Activated T-helper 9 cell treated with anti-CD3 and anti-CD28 coated beads, Interleukin-2, amount 50 U/mL, for 16 hours (primary cell): ENCODE results near the gene SPAG16.
"Not testable (repeated sequence)": the region's sequence is repeated elsewhere in the genome, so short reads cannot be mapped to it uniquely, and the experiment has no call there.

Source experiments
- DNase-seq: peaks from one replicate; pipeline ENCODE4 v3.0.0-alpha.2; 2020; ENCODE audit warnings: low read depth

SPAG16 gene

DNA sequence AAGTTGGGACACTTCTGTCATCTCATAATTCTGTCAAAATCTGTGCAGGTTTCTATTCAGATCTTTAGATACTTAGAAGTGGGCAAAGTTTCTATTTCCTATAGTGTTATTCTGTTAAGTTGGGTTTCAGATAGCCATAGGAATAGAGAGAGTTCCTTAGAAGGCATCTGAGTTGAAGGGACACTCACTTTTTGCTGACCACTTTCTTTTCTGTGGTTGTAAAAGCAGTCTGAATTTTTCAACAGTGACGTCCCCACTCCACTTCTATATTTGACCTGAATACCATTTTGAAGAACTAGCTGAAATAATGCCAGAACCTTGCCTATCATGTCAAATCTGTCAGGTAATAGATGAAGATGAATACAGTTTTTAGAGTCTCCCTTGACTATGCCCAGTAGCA lies 267.3 kb downstream of the SPAG16 start:
- no peak for DNase-seq

DNA sequence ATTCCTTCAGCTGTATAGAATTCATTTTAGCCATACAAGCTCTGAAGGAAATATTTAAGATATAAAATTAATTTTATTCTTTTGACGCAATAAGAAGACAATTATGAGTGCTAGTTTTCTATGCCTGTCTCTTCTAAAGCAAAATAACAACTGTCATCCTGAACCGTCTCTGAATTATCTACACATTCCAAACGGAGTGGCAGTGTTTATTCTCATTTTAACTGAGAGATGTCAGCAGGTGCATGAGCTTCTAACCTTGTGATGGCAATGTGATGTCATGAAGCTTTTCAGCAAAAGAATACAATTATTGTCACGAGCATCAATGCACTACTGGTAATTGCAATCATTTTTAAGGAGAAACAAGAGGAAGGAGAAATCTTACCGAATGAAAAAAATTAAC lies 274.8 kb downstream of the SPAG16 start:
- no peak for DNase-seq

DNA sequence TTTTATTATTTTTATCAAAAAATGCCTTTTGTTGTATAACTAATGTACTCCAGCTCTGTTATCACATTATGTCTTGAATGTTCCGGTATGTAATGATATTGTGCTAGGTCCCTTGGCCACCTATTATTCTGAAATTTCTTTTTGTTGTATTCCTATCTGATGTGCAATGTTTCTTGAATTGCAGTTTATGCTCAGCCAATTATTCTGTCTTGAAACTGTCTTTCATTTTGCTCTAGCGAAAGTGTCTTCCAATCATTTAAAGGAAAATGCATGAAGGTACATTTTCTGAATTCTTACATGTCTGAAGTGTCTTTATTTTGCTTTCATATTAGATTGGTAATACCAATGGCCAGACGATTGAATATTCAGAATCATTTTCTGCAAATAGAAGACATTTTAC lies 277.5 kb downstream of the SPAG16 start:
- DNase-seq: no peak

DNA sequence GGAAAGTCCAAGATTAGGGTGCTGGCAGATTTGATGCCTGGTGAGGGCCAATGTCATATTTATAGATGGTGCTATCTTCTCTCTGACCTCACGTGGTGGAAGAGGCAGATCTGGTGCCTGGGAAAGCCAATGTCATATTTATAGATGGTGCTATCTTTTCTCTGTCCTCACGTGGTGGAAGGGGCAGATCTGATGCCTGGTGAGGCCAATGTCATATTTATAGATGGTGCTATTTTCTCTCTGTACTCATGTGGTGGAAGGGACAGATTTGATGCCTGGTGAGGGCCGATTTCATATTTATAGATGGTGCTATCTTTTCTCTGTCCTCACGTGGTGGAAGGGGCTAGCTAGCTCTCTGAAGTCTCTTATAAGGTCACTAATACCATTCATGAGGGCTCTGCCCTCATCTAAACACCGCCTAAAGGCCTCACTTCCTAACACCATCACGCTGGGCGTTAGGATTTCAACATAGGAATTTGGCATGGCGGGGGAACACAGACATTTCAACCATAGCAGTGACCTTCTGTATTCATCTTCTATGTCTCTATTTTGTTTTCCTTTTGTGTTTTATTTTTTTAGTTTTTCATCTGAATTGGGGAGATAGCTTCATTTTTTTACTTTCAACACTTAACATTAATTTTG lies 278.4 kb downstream of the SPAG16 start:
- no peak for DNase-seq

DNA sequence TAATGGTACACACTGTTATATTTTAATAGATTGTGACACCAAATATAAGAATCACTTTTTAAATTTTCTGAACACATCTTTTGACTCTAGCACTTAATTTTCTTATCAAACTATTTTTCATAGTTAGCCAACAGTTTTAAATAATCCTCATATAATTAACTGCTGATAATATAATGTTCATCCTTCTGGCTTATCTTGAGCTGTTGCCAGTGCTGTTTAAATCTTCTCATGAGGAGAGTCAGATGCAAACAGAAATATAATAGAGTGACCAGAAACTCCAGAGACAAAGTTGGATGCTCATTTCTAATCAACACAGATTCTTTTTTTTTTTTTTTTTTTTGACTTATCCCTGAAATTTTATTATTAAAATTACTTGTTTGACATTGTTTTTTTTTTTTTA lies 282.6 kb downstream of the SPAG16 start:
- DNase-seq: no peak

DNA sequence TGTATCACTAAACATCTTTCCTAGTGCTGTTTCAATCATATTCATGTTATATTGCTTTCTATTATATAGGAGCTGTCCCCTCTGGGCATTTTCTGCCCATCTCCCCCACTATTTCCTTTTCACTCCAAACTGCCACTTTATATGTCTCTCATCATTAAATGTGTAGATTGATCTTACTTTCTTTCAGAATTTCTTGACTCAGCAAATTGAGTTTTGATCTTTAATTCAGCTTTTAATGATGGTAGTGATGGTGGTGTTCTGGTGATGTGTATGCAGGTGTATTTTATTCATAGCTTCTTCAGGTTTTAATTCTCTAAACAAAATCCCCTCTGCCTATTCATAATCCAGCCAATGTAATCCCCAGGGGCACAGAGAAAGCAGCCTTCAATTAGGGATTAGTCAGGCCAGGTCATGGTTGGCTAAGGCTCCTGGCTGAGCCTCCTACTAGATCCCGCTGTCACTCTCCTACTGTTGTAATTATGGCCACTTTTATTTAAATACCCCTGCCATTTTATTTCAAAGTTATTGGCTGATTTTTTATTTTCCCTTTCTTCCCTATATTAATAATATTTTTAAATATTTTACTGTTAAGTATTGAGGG lies 325.4 kb downstream of the SPAG16 start:
- no peak for DNase-seq

DNA sequence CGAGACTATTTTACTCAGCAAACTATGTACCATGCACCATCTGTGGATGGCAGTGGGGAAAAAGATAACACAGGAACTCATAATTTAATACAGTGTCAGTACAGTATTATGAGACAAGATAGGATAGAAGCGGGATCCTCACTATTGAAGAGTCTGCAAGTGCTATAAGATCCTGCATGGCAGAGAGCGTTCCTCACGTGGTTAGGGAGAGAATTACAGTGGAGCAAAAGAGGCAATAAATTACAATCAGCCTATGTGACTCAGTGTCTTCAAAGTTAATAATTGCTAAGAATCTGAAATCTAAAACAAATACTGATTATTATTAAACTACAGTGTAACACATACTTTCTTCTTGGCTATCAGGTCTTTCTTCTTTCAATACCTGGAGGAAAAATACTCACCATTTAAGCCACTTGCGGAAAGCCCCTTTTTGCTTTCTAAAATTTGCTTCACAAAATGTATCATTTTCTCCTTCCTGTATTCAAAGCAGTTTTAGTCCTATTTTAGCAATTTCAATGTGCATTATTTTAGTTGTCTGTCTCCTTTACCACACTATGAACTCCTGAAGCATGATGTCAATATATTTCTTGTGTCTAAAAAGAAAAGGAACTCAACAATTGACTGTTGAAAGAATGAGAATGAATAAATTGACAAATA lies 342.9 kb downstream of the SPAG16 start:
- DNase-seq: no peak

DNA sequence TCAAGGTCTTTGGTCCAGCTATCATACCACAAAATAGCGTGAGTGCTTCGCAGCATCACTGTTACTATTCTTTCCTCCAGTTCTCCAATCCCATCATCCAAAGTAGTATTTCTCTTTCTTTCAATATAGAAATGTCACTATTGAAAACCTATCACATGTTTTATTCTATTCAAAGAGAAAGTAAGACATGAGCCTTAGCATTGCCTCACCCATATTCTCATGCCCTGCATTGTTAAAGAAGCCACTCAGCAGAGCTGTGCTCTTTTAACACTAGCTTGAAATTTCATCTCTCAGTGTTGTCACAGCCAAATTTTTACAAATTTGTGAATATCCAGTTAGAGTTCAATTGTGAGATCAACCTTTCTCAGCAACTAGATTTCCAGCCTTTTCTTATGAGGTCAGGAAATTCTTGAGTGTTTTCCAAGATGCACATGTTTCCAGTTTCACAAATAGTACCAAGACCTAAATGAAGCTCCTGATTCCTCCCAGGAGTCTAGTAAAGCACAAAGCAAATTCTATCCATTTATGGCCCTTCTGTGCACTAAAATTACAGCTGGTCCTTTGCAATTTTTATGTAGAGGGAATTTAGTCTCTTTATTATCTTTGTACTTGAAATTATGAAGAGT lies 343.7 kb downstream of the SPAG16 start:
- DNase-seq: no peak

DNA sequence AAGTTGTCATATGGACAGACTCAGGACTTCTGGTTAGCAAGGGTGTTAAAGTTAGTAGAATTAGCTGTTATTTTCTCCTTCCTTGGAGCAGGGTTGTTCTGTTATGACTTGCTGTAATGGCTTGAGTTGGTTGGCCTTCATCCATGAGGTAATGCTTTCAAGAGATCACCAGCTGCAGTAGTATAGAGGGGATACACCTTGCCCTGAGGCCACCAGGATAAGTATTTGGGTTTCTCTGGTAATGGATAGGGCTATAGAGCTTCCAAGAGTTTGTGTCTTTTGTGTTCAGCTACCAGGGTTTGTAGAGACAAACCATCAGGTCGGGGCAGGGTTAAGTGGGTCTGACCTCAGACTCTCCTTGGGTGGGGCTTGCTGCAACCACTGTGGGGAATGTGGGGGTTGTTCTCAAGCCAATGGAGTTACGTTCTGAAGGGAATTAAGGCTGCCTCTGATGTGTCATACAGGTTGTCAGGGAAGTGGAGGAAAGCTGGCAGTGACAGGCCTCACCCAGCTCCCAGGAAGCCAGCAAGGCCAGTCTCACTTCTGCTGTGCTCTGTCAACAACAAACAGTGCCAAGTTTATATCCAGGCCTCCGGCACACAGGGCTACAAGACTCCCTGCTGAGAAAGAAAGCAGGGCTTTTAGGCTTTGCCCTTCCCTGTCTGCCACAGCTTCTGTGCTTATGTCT lies 356.6 kb downstream of the SPAG16 start:
- DNase-seq: no peak

DNA sequence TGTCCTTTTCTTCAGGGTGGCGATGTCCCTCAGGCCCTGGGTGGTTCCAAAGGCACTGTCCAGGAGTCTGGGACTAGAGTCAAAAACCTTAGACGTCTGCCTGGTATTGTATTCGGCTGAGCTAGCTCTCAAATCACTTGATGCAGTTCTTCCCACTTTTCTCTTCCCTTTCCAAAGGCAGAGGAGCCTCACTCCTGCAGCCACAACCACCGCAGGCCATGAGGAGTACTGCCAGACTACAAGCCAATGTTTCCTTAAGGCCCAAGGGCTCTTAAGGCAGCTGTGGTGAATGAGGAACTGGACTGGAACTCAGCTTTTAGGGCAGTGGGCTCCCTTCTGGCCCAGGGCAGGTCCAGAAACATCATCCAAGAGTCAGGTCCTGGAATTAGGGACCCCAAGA lies 360.7 kb downstream of the SPAG16 start:
- DNase-seq: no peak

DNA sequence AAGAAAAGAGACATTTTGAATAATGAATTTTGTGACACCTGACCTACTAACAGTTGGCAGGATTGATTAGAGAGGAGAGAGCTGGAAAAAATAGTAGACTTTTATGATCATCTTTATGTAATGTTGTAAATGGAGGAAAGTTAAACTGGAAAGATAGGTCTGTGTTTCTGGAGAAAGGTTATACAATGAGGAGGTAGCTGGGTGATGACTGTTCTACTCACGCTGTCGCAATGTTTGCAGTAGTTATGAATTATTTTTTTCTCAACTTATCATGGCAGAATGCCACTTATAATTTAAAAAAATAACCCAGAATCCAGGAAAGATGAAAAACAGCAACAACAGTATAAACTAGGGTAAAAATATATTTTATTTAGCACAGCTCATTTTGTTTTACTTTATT lies 364.9 kb downstream of the SPAG16 start:
- no peak for DNase-seq

DNA sequence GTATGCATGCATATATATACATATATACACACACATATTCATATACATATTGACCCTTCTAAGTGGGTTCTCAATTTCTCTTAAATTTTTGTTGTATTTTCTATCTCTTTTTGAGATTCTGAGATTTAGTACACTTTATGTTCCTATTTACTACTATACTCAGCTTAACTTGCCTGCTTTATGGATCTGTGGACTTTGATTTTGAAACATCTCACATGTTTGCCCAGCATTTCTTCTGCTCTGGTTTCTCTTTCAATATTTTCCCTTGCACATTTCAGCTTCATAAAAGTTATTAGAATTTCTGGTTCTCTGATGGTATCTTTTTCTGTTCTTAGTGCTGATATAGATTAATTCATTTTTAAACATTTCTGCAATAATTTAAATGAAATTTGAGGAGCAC lies 380.6 kb downstream of the SPAG16 start:
- no peak for DNase-seq

DNA sequence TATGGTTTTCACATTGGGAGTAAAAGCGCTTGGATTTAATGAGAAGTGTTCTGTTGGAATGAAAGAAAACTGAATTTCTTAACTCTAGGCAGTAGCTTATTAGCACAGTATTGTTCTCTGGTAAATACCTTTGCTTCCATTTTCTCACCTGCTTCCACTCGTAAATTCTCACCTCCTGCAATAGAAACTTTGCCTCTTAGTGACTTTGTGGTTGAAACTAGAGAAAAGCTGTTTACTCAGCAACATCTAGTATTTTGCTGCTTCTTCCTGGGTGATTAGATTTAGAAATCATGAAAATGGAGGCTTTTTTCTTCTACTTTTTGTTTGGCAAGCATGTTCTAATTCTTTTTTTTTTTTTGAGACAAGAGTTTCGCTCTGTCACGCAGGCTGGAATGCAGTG lies 385.4 kb downstream of the SPAG16 start:
- DNase-seq: no peak

DNA sequence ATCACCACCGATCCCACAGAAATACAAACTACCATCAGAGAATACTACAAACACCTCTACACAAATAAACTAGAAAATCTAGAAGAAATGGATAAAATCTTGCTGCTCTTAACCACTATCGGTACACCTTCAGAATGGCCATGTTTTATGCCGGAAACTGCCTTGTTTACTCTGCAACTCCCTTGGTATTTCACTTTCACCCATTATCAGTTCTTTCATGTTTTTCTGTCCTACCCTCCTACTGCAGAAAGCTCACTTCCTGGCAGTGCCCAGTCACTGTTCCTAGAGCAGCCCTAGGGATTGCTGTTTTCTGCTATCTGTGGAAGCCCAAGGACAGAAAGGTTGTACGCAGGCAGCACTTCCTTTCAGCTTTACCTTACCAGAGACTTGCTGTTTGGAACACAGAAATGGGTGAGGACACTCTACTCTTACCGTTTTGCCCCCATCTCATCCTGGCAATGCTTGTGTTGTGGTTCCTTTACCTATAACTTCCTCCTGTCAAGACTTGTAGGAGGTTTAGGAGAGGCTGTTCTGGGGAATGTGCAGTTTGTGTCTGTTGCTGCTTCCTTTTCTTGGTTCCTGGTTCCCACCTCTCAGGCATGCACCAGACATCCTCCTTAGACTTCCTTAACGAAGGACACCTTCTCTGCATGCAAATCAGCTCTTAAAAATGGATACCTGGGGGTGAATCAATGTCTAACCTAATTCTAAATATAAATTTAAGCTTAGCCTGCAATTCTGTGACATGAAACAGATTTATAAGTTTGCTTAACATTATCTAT lies 394.4 kb downstream of the SPAG16 start:
- DNase-seq: no peak

DNA sequence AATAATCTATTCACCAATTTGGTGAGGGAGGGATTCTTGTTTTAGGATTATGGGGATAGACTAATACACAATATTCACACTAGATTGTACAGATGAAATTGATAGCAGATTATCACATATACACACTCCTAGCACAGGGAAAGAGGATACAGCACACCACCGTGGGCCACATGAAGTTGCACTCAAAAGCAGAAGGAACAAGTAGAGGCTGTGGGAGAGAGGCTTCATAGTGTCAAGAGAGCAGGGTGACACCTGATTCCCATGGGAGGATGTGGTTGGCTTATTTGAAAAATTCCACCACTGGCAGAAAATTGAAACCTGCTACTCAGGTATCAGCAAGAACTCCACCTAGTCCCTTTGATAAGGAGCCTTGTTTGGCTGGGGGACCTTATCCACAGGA lies 395.6 kb downstream of the SPAG16 start:
- no peak for DNase-seq

DNA sequence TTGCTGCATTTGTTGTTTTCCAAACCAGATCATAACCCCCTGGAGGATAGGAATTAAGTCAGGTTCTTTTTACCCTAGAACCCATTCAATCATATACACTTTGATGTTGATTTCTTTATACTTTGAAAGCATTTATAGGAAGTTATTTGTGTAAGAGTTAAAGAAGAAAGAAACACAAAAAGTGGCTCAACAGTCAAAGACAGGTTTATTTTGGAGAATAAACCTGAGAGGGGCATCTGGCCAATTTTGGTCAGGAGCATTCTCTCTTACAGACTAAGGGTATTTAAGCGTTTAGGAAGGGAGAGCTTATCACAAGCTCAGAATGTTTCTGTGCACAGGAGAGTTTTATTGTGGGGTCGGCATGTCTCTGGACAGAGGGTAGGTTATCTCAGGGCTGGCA lies 398.0 kb downstream of the SPAG16 start:
- no peak for DNase-seq

DNA sequence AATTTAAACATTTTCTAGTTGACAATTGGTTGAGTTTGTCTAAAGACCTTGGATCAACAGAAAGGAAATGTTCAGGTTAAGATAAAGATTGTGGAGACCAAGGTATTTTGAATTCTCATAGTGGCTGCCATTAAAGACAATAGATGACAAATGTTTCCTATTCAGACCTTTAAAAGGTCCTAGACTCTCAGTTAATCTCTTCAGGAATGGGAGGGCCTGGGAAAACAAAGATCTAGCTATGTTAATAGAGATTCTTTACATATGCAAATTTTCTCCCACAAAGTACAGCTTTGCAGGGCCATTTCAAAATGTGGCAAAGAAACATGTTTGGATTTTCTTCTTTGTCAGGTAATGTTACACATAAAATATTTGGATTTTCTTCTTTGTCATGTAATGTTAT lies 403.9 kb downstream of the SPAG16 start:
- DNase-seq: no peak

DNA sequence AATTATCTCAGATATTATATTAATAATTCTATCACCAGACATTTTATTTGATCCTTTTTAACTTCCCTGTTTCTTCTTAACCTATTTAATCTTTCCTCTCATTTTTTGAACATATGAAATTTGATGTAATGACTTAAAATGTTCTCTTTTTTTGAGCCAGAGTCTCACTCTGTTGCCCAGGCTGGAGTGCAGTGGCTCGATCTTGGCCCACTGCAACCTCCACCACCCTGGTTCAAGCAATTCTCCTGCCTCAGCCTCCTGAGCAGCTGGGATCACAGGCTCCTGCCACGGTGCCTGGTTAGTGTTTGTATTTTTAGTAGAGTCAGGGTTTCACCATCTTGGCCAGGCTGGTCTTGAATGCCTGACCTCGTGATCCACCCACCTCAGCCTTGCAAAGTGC lies 404.6 kb downstream of the SPAG16 start:
- DNase-seq: not testable (repeated sequence)

DNA sequence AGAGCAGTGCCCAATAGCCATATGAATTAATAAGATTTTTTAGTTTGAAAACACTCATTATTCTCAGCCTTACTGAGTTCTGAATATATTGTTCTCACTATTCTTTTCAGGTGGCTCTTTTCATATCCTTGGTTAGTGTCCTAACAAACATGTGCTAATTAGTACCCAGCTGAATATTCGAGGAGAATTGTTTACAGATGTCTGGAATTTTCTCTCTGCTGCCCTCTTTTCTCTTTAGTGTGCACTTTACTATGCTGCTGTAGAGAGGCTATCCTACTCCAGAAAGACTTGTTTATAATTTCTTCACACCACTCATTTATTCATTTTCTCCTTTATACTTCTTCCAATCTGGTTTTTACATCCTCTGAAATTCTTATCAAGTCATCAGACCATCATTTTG lies 405.3 kb downstream of the SPAG16 start:
- no peak for DNase-seq

DNA sequence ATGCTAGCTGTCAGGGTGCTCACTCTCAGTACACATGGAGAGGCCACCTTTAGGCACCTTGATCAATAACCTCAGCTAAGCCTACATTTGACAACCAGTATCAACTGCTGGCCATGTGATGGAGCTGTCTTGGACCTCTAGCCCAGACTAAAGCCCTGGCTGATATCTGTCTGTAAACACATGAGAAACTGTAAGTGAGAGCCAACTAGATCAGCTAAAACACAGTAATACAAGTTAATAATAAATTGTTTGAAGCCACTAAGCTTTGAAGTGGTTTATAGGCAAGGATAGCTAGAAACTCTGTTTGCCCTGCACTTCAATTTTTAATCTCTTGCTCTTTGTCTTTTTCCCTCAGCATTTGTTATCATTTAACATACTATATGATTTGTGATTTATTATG lies 407.1 kb downstream of the SPAG16 start:
- no peak for DNase-seq

DNA sequence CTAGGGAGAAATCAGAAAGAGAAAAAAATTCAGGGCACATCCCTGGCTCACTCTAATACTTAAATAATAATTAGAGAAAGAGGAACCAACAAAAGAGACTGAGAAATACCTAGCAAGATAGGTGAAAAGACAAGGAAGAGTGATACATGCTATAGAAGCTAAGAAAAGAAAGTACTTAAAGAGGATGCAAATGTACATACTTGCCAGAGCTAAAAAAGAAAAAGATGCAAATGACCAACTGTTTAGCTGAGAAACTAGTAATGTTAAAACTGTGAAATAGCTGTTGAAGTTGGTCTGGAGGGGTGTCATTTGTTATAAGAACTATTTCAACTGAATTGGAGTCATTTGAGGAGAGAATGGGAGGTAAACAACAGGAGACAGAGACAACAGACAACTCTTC lies 412.2 kb downstream of the SPAG16 start:
- no peak for DNase-seq

DNA sequence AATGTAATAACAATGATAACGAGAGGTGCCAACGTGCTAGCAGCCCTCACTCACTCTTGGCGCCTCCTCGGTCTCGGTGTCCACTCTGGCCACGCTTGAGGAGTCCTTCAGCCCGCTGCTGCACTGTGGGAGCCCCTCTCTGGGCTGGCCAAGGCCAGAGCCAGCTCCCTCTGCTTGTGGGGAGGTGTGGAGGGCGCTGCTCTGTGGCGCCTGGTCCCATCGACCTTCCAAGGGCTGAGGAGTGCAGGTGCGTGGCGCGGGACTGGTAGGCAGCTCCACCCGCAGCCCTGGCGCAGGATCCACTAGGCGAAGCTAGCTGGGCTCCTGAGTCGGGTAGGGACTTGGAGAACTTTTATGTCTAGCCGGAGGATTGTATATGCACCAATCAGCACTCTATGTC lies 417.1 kb downstream of the SPAG16 start:
- not testable (repeated sequence) for DNase-seq
